CD4-positive, alpha-beta T cell (primary cell): ENCODE measurements around the gene RGS10. TPM values are rescaled to one million over a fixed set of nuclear protein-coding genes. Genes with fewer than 3 reads are reported as not detected.

Source experiments
- ATAC-seq: fragments of 200-7000 bp; cut with Tn5 transposase; one replicate; pipeline ENCODE4 v1.10.0; 2022; ENCODE audit warnings: mild to moderate bottlenecking; ENCODE audit not compliant: poor library complexity
- CTCF ChIA-PET: fragments of 350-600 bp; sonication (Branson Sonifier 250); formaldehyde crosslinking; loops from one replicate; lab custom pipeline; 2021; ENCODE audit warnings: antibody characterized with exemption, inconsistent platforms; lab: Charles Lee
- POLR2A ChIA-PET: fragments of 350-600 bp; sonication (Branson Sonifier 250); formaldehyde crosslinking; loops from one replicate; lab custom pipeline; 2021; ENCODE audit warnings: antibody characterized with exemption, inconsistent platforms; lab: Charles Lee
- DNase-seq, 14 experiments: peaks; one replicate each; pipeline ENCODE4 v3.0.0-alpha.2; 2013 to 2020; ENCODE audit warnings: mixed read lengths in 2 of 14
- H3K27ac ChIP-seq, 2 donors: one replicate each; pipeline versions ENCODE4 v1.5.1 to v1.7.0; 2013; ENCODE audit warnings: low read length in 2 of 2, low read depth in 1 of 2, mild to moderate bottlenecking in 1 of 2
- H3K27me3 ChIP-seq, 2 experiments: 1 replicate in 1 of 2; 2 replicates in 1 of 2; pipeline versions ENCODE4 v1.6.1 to v1.7.0; 2013; ENCODE audit warnings: low read length in 2 of 2, control low read depth in 1 of 2, mild to moderate bottlenecking in 1 of 2, moderate library complexity in 1 of 2; ENCODE audit not compliant: insufficient read depth in 2 of 2, control insufficient read depth in 1 of 2
- H3K36me3 ChIP-seq: one replicate; pipeline ENCODE4 v1.6.1; 2013; ENCODE audit warnings: low read length, control low read depth; ENCODE audit not compliant: insufficient read depth
- H3K4me1 ChIP-seq: one replicate; pipeline ENCODE4 v1.6.1; 2013; ENCODE audit warnings: low read length, control low read depth; ENCODE audit not compliant: insufficient read depth
- H3K4me3 ChIP-seq: one replicate; pipeline ENCODE4 v1.5.1; 2013; ENCODE audit warnings: mild to moderate bottlenecking, low read length, moderate library complexity
- H3K9me3 ChIP-seq, 2 experiments: 1 replicate in 1 of 2; 2 replicates in 1 of 2; pipeline versions ENCODE4 v1.6.1 to v1.7.0; 2013; ENCODE audit warnings: low read length in 2 of 2, mild to moderate bottlenecking in 2 of 2, control low read depth in 1 of 2, moderate library complexity in 1 of 2; ENCODE audit not compliant: control insufficient read depth in 1 of 2, insufficient read depth in 1 of 2
- H3K27ac Mint-ChIP-seq: one replicate; pipeline ENCODE4 v1.8.0; 2020; ENCODE audit warnings: mixed read lengths
- H3K27me3 Mint-ChIP-seq: one replicate; pipeline ENCODE4 v1.8.0; 2021; ENCODE audit warnings: mixed read lengths
- H3K36me3 Mint-ChIP-seq: one replicate; pipeline ENCODE4 v1.8.0; 2021; ENCODE audit warnings: low read depth, mixed read lengths
- H3K4me1 Mint-ChIP-seq: one replicate; pipeline ENCODE4 v1.8.0; 2021; ENCODE audit warnings: low read depth, mixed read lengths
- H3K4me3 Mint-ChIP-seq: one replicate; pipeline ENCODE4 v1.8.0; 2020; ENCODE audit warnings: mild to moderate bottlenecking, mixed read lengths
- H3K9me3 Mint-ChIP-seq: one replicate; pipeline ENCODE4 v1.8.0; 2020; ENCODE audit warnings: mixed read lengths
- CTCF ChIP-seq: fragments of 200-600 bp; IDR thresholded peaks from one replicate; pipeline ENCODE4 v1.8.0; 2022; ENCODE audit warnings: antibody characterized with exemption, mild to moderate bottlenecking
- intact Hi-C, 2 experiments: fragments of 100-400 bp; cut with DNase I in 1 of 2; cut with micrococcal nuclease in 1 of 2; formaldehyde crosslinking; loops; one replicate each; pipeline versions ENCODE4 v1.15.1 to v1.9.0; 2023 to 2025; cut with DNase I, micrococcal nuclease
- total RNA-seq, 174 experiments: library from RNA in 2 of 174; stranded (reverse) in 2 of 174; gene quantifications; one replicate each; pipeline ENCODE4 v1.2.3 and lab custom pipeline; 2021 to 2026

Gene RGS10
- total RNA-seq, 2 experiments from 2014 or later = 132 to 134 TPM

- H3K4me1 Mint-ChIP-seq = peaks cover 88% of the 10 kb centered on the region
Observed at GRCh38 chr10:119496273-119496672, 46.2 kb downstream of the RGS10 start.

GRCh38 chr10:119495545-119495944, 47.0 kb downstream of the RGS10 start:
- no peaks in the 10 kb centered on the region for H3K9me3 ChIP-seq
- ATAC-seq (no peak), DNase-seq (no peak)
- no peak overlapping the region for H3K4me3 ChIP-seq
- TF ChIP-seq CTCF = no peak
- ChIA-PET CTCF (no interaction called here), POLR2A (no interaction called here)
- H3K27ac ChIP-seq = no peak overlapping the region
- peaks cover 81% of the 10 kb centered on the region for H3K4me1 Mint-ChIP-seq
- intact Hi-C loops = no loop called here
- H3K4me1 ChIP-seq = peaks cover 72% of the 10 kb centered on the region
- H3K27me3 Mint-ChIP-seq = no peaks in the 10 kb centered on the region
- peaks cover 14% of the 10 kb centered on the region for H3K36me3 ChIP-seq
- H3K27me3 ChIP-seq = no peaks in the 10 kb centered on the region
- H3K27ac Mint-ChIP-seq = peak overlapping the region; percentile 40
- no peaks in the 10 kb centered on the region for H3K9me3 Mint-ChIP-seq
- H3K4me3 Mint-ChIP-seq = no peak overlapping the region
- H3K36me3 Mint-ChIP-seq = peaks cover 30% of the 10 kb centered on the region

More at GRCh38 chr10:119496273-119496672, 46.2 kb downstream of the RGS10 start:
- Histone ChIP-seq H3K4me1 (peaks cover 76% of the 10 kb centered on the region), H3K9me3 (no peaks in the 10 kb centered on the region), H3K27me3 (no peaks in the 10 kb centered on the region), H3K36me3 (peaks cover 17% of the 10 kb centered on the region), H3K27ac (peak overlapping the region; percentile 0 to 30), H3K4me3 (no peak overlapping the region)
- ATAC-seq = peak; percentile 21
- Mint-ChIP-seq H3K4me3 (peak overlapping the region; percentile 11), H3K27me3 (no peaks in the 10 kb centered on the region), H3K9me3 (no peaks in the 10 kb centered on the region), H3K36me3 (peaks cover 31% of the 10 kb centered on the region), H3K27ac (peak overlapping the region; percentile 99)
- DNase-seq = peak in 2 of 14 experiments; percentile 41 to 44
- ChIA-PET CTCF (no interaction called here), POLR2A (interaction anchor here (1.8 kb wide), 1 partner anchor 47 kb away, joined by 7 read pairs; the partner anchor contains the start of gene RGS10)
- TF ChIP-seq CTCF = no peak
- intact Hi-C loops = no loop called here

GRCh38 chr10:119495021-119495505, 47.5 kb downstream of the RGS10 start:
- H3K4me3 ChIP-seq = no peak overlapping the region
- Mint-ChIP-seq H3K9me3 (no peaks in the 10 kb centered on the region), H3K4me1 (peaks cover 80% of the 10 kb centered on the region), H3K36me3 (peaks cover 25% of the 10 kb centered on the region), H3K4me3 (no peak overlapping the region), H3K27ac (peak overlapping the region; percentile 92), H3K27me3 (no peaks in the 10 kb centered on the region)
- H3K27ac ChIP-seq = peak overlapping the region in 1 of 2 donors; percentile 33
- ATAC-seq (no peak), DNase-seq (no peak)
- no peaks in the 10 kb centered on the region for H3K27me3 ChIP-seq
- POLR2A ChIA-PET = interaction anchor here (1.7 to 3.1 kb wide), 2 partner anchors 22 to 47 kb away, joined by 8 to 26 read pairs; partner anchors contain the start of gene RGS10
- H3K4me1 ChIP-seq = peaks cover 71% of the 10 kb centered on the region
- intact Hi-C loops = no loop called here
- TF ChIP-seq CTCF = no peak
- H3K9me3 ChIP-seq = no peaks in the 10 kb centered on the region
- peaks cover 14% of the 10 kb centered on the region for H3K36me3 ChIP-seq
- CTCF ChIA-PET = interaction anchor here (1.2 to 2.0 kb wide), 2 partner anchors 25 to 48 kb away, joined by 3 to 14 read pairs; partner anchors contain the start of gene RGS10
